Measurements from ENCODE around the gene SIDT1.

SIDT1 gene

DNA sequence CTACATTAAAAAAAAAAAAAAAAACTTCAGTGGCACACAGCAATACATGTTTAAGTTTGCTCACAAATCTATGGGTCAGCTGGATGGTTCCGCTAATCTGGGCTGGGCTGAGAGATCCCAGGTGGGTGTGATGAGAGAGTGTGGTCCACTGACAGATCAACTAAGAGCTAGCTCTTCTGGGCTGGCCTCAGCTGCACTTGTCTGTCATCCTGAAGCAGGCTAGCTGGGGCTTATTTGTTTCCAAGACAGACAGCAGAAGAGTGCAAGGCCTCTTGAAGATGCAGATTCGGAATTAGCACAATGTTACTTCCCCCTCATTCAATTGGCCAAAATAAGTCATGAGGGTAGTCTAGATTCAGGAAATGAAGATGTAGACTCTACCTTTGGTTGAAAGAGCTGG, 56.5 kb downstream of the SIDT1 start:
- no peaks in the 10 kb centered on the region for H3K9me3 ChIP-seq
- H3K36me3 ChIP-seq = no peaks in the 10 kb centered on the region
- H3K4me3 ChIP-seq (ENCODE audit: low read depth, low read length) = no peak overlapping the region
- no peak for DNase-seq
- H3K27me3 ChIP-seq = peaks cover 13% of the 10 kb centered on the region
- no peaks in the 10 kb centered on the region for H3K4me1 ChIP-seq
- TF ChIP-seq, protein P1, sequence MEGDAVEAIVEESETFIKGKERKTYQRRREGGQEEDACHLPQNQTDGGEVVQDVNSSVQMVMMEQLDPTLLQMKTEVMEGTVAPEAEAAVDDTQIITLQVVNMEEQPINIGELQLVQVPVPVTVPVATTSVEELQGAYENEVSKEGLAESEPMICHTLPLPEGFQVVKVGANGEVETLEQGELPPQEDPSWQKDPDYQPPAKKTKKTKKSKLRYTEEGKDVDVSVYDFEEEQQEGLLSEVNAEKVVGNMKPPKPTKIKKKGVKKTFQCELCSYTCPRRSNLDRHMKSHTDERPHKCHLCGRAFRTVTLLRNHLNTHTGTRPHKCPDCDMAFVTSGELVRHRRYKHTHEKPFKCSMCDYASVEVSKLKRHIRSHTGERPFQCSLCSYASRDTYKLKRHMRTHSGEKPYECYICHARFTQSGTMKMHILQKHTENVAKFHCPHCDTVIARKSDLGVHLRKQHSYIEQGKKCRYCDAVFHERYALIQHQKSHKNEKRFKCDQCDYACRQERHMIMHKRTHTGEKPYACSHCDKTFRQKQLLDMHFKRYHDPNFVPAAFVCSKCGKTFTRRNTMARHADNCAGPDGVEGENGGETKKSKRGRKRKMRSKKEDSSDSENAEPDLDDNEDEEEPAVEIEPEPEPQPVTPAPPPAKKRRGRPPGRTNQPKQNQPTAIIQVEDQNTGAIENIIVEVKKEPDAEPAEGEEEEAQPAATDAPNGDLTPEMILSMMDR (IDR thresholded peaks at IDR 0.05; ENCODE audit: low read depth, low read length) = no peak

DNA sequence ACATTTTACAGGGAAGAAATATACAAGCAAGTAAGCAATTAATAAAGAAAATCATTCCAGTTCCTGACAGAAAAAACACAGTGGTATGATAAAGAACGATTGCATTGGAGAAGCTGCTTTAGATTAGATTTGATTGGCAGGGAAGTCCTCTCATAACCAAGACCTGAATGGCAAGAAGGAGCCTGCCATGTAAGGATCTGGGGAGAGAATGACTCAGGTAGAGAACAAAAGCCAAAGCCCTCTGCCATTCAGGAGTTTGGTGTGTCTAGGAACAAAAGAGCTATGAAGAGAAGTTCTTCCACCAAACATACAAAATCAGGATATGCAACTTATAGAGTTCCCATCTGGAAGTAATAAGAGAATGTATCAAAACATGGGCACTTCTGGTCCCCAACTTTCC, 57.6 kb downstream of the SIDT1 start:
- DNase-seq = no peak
- Histone ChIP-seq H3K4me1 (no peaks in the 10 kb centered on the region), H3K4me3 (ENCODE audit: low read depth, low read length) (no peak overlapping the region), H3K27me3 (peaks cover 4% of the 10 kb centered on the region; the same call in 1 of the 2 replicates), H3K36me3 (no peaks in the 10 kb centered on the region), H3K9me3 (no peaks in the 10 kb centered on the region)
- TF ChIP-seq, protein P1 (IDR thresholded peaks at IDR 0.05; ENCODE audit: low read depth, low read length) = no peak

DNA sequence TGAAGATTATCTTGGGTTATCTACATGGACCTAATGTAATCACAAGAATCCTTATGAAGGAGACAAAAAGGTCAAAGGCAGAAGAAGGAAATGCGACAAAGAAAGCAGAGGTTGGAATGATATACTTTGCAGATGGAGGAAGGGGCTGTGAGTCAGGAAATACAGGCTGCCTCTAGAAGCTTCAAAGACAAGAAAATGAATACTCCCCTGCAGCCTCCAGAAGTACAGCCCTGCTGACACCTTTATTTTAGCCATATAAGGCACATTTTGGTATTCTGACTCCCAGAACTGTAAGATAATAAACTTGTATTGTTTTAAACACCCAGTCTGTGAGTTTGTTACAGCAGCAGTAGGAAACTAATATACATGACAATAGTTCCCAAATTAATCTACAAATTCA, 58.6 kb downstream of the SIDT1 start:
- H3K4me3 ChIP-seq (ENCODE audit: low read depth, low read length) = no peak overlapping the region
- no peaks in the 10 kb centered on the region for H3K9me3 ChIP-seq
- no peaks in the 10 kb centered on the region for H3K27me3 ChIP-seq
- H3K4me1 ChIP-seq = no peaks in the 10 kb centered on the region
- no peak for DNase-seq
- H3K36me3 ChIP-seq = no peaks in the 10 kb centered on the region
- TF ChIP-seq, protein P1 (IDR thresholded peaks at IDR 0.05; ENCODE audit: low read depth, low read length) = no peak

DNA sequence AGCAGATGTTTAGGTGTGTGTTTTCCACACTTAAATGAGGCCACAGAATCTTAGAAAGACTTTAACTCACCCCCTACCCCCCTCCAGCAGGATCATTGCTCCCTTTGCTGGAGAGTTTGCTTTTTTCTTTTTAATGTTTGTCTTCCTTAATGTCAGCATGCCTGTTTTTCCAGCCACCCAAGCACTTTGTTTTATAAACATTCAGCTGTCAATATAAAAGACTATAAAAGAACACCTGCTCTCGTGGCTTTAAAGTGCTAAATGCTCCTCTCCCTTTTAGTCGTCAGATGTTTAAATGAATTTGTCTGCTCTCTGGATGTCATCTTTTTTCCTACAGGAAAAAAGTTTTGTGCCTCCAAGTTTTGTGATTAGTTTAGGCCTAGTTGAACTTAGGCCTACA, 61.7 kb downstream of the SIDT1 start:
- H3K4me1 ChIP-seq = no peaks in the 10 kb centered on the region
- H3K27me3 ChIP-seq = no peaks in the 10 kb centered on the region
- H3K36me3 ChIP-seq = no peaks in the 10 kb centered on the region
- TF ChIP-seq, protein P1 (IDR thresholded peaks at IDR 0.05; ENCODE audit: low read depth, low read length) = no peak
- no peaks in the 10 kb centered on the region for H3K9me3 ChIP-seq
- DNase-seq = no peak
- H3K4me3 ChIP-seq (ENCODE audit: low read depth, low read length) = no peak overlapping the region

DNA sequence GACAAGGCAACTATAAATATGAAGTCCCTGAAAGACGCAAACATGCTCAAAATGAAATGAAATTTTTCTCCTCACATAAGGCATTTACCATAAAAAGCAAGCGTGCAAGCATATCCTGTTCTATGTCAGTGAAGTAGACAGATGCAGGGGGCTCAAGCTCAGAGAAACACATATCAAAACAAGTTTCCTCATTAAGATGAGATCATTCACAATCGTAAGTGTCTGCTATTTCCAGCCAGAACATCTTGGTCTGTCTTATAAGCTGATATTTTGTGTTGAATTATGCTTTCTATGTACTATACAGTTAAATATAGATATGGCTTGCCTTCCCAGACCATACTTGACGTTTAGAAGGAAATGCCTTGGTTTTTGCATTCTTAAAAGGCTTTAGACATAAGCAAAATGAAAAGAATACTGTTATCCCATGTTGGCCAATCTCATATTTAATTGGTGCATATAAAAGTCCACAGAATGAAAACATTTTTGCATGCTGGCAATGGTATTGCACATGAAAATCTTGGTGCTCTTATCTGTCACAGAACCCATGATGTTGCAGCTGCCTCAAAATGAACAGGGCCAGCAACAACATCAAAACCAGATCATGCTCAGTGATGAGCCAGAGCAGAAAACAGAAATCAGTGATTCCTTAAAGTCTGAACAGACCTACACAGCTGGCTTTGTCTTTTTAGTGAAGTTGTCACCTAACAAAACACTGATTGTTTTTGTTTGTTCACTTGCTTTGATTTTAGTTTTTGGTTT, 65.4 kb downstream of the SIDT1 start:
- no peak for DNase-seq
- Histone ChIP-seq H3K27me3 (no peaks in the 10 kb centered on the region), H3K4me1 (no peaks in the 10 kb centered on the region), H3K4me3 (ENCODE audit: low read depth, low read length) (no peak overlapping the region), H3K9me3 (no peaks in the 10 kb centered on the region), H3K36me3 (no peaks in the 10 kb centered on the region)
- TF ChIP-seq, protein P1 (IDR thresholded peaks at IDR 0.05; ENCODE audit: low read depth, low read length) = no peak

DNA sequence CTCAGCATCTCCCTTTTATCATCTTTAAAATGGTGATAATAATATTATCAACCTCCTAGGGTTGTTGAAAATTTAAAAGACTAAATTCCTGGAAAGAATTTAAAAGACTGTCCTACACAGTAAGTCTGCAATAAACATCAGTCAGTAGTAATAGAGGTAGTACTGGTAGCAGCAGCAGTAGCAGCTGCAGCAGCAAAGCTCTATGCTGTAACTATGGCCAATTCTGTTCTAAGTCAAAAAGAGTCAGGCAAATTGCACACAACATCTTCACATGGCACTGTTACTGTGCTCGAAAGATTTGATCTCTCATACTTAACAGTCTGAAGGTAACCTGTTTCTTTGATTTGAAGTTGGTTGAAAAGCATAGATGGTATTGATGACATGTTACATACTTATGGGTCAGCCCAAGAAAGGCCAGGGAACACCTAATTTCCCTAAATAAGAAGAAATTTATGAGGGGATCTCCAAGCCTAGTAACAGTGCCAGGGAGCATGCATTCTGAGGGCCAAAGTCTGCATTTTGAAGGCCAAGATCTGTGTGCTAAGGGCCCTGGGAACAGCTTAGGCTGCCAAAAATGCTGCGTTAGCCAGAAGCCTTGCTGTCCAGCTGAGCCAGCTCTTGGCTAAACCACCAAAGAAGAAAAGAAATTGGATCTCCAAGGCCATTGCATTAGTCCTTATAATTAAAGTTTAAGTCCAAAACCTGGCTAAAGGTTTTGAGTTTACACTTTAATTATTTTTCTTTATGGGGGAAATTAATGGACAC, 68.2 kb downstream of the SIDT1 start:
- TF ChIP-seq, protein P1 (IDR thresholded peaks at IDR 0.05; ENCODE audit: low read depth, low read length) = no peak
- DNase-seq = no peak
- Histone ChIP-seq H3K4me1 (no peaks in the 10 kb centered on the region), H3K9me3 (no peaks in the 10 kb centered on the region), H3K36me3 (no peaks in the 10 kb centered on the region), H3K27me3 (peaks cover 5% of the 10 kb centered on the region; the same call in 1 of the 2 replicates), H3K4me3 (ENCODE audit: low read depth, low read length) (no peak overlapping the region)

Data from BE2C (cell line).